Stimulated activated naive CD4-positive, alpha-beta T cell treated with Interleukin-2 at 50 U/mL for 16 hours (primary cell): ENCODE data around the gene GPAT3.
"Not testable (repeated sequence)": the region's sequence is repeated elsewhere in the genome, so short reads cannot be mapped to it uniquely, and the experiment has no call there.

Experiments
- DNase-seq: peaks from one replicate; lab custom pipeline; 2025; lab: John Stamatoyannopoulos, UW

The GPAT3 gene

DNA sequence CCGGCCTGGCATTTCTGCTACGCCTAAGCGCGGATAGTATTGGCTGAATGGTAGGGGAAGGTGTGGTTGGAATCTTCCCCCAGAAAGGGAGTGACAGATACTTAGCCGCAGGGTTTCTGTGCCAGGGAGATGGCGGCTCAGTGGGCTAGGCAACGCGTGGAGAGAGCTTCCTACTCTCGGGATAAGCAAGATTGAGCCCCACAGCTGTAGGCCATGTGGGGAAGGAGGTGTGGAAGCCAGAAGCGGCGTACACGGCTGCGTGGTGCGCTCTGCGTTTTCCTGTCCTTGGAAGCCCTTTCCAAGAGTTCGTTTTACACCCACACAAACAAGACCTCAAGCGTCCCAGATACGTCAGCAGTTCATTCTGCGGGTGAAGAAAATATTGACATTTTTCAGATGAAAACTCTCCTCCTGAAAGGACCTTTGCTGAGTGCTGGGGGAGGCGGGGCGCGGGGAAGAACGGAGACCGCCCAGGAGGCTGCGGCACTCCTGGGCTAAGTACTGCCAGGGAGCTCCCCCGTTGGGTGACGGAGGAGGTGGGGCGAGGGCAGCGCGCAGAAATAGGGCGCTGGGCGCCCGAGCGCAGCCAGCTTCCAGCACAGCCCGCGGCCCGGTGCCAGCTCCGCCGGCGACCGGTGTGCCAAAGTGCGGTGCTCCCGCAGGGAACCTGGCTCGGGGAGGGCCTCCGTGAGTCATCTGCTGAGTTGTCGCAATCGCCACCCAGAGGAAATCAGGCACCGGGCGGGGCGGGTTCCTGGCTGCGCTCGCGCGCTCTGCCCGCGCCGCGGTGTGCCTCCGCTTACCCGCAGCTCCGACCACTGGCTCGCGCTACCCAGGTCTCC lies at the start of gene GPAT3:
TSS of gene GPAT3 (plus strand) at position 589 of the 842 bp plus-strand sequence. CDS start 515 bp downstream, outside the sequence.
- peak; percentile 72 for DNase-seq

DNA sequence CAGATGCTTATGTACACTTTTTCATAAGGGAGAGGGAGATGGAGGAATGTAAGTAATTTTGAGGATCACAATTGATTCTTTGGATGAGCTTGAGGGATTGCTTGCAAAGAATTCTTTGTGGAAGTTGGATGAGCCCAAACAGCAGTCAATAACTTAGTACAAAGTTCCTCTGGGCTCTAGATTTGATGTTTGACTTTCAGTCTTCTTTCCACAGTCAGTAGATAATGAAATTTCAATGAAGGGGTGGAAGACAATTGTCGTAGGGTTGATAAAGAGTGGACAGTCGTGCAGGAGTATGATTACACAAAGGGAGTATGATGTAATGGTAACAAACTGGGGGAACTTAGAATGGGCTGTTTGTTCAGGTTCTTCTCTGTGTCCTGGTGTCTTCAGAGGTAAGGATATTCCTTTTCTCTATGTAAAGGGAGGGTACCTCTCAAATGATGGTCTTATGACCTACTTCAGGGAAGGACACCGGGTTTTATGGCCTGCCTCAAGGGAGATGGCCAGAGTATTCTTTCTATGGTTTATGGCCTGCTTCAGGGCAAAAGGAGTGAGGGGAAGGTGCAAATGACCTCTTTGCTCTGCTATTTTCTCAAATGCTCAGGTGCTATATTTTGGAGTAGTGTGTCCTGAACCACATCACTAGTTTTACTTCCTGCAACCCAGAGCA lies 49.3 kb upstream of the GPAT3 start:
- DNase-seq: no peak

DNA sequence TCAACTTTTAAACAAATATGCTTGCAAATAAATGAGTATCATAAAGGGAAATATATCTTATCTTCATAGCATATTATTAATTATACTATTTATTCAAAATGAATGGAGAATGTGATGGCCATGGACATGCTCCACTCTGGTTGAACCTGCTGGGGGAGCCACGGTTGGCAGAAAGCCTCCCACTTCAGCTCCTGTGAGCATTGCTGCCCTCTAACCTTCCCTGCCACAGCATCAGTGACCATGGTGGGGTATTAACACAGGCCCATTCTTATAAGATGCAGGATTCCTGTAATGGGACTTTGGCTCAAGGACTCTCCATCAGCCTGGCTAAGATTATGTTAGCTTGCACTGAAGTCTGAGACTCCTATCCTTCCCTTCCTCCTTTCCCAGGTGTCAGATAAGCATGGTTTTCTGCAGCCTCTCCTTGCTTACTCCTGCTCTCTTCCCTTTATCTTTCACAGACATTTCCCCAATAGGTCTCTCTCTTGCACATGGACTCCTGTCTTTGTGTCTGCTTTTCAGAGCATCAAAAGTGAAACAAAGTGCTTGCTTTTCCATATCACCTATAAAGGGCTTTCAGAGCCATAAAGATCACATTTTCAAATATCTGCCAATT lies 46.1 kb upstream of the GPAT3 start:
- DNase-seq: no peak

DNA sequence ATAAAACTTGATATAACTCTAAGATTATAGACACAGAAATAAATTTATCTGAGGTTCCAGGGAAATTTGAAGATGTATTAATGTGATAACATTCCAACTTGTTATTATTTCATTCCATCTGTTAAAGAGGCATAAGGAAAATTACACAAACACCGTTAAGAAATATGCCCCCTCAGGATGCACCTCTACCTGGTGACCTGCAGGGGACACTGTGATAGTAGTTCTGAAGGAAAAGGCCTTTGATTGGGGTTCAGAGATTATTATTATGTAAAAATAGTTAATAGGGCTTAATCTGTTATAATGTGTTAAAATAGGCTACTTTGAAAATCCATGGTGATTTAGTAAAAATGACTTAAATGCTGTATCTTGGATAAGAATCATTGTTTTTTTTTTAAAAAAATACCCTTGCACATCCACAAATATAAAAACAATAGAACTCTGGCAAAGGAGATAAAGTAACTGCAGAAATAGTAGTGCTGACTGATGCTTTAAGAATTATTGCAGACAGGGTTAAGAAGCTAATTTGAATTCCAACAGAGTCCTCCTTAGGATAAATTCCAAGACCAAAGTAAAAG lies 44.9 kb upstream of the GPAT3 start:
- DNase-seq: no peak

DNA sequence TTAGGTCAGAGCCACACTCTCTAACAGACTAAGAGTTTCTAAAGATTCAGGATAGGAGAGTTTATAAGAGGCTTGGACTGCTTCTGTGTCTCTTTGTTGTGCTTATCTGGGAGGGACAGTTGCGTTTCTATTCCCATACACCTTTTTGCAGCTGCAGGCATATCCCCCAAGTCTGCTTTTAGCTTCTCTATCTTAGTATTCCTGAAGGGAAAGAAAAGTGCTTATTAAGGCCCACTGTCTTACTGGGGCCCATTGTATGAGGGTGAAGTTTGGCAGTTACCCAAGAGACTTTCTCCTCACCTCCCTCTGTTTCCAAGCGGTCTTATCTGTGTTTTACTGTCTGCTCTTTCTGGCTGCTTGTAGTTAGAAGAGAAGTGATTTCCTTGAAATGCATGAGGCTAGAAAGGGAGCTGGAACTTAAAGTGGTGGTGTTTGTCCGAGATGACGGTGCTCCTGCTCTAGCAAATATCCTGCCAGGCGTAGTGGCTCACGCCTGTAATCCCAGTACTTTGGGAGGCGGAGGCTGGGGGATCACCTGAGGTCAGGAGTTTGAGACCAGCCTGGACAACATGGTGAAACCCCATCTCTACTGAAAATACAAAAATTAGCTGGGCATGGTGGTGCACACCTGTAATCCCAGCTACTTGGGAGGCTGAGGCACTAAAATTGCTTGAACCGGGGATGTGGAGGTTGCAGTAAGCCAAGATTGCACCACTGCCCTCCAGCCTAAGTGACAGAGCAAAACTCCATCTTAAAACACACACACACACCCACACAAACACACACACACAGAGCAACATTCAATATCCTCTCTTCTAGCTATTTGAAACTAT lies 39.6 kb upstream of the GPAT3 start:
- DNase-seq: not testable (repeated sequence)

DNA sequence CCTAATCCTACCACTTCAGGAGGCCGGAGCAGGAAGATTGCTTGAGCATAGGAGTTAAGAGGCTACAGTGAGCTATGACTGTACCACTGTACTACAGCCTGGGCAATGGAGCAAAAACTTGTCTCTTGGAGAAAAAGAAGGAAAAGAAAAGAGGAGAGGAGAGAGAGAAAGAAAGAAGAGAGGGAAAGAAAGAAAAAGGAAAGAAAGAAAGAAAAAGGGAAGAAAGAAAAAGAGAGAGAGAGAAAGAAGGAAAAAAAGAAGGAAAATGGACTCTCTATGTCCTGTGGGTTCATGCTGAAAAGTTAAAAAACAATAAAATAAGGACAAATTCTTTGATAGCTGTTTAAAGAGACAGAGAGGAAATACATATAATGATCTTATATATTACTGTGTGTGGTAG lies 37.7 kb upstream of the GPAT3 start:
- no peak for DNase-seq

DNA sequence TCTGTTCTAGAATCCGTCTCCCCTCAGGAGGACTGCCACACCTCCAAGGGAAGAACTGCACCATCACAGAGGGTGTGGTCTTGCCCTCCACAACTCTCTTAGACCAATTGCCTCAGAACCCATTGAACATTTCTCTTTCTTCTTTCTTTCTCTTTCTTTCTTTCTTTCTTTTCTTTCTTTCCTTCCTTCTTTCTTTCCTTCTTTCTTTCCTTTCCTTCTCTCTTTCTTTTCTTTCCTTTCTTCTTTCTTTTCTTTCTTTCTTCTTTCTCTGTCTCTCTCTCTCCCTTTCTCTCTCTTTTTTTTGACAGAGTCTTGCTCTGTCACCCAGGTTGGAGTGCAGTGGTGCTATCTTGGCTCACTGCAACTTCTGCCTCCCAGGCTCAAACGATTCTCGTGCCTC lies 34.2 kb upstream of the GPAT3 start:
- not testable (repeated sequence) for DNase-seq

DNA sequence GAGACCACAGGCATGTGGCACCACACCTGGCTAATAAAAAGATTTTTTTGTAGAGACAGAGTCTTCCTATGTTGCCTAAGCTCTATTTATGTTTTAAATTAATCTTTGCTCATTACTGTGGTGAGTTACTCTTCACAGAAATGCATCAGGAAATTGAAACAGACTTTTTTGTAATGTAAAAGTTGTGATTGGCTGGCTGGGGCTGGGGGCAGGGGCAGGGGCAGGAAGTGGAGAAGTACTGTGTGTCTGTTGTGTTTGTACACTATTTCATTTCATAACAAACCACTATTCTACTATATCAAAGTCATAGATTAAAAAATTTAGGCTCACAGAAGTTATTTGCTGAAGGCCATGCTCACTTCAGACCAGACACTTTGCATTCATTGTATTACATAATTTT lies 31.9 kb upstream of the GPAT3 start:
- DNase-seq: no peak

DNA sequence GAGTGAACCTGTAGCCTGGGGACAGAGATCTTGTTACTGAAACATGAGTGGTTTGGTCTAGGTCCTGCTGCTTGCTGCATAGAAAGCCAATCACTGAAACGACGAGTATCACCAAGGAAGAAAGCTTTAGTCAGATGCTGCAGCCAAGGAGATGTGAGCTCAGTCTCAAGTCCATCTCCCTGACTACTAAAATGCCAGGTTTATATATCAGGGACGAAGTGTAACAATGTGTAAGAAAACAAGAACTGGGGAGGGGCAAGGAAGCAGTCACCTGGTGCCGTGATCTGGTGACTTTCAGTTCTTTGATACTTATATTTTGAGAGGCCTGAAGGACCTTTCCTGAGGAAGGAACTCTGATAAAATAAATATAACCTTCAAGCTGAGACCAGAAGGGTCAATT lies 31.4 kb upstream of the GPAT3 start:
- DNase-seq: no peak

DNA sequence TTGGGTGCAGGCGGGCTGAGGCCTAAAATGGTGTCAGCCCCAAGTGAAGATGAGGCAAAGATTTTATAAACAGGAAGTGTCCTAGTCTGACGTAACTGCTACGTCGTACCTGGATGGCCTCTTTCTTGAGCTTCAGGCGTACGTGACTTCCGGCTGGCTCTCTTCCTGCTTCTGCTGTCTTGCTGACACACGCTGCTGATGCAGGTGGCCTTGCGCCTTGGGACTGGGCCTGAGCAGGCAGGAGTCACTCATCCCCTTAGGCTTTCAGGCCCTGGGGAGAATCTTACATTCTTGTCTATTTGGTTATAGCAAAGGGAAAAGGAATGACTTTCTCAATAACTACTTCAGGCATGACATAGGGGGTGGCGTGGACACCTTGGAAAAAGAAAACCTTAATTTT lies 30.9 kb upstream of the GPAT3 start:
- no peak for DNase-seq

DNA sequence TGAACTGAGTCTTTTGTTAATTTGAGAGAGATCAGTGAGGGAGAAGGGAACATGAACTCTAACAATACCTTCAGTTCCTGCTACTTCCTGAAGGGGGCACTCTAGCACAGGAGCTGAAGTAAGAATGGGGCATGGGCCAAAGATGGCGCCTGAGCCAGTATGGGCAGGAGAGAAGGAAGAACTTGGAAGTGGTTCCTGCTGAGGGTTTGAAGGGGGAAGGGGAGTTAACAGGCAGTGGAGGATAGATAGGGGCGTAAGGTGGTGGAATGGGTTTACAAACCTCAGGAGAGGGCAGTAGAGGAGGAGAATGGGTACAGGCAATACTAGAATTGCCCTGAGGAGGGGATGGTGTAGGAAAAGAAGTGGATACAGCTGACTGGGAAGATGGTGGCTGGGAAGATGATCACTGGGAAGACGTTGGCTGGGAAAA lies 26.7 kb upstream of the GPAT3 start:
- DNase-seq: peak; percentile 4

DNA sequence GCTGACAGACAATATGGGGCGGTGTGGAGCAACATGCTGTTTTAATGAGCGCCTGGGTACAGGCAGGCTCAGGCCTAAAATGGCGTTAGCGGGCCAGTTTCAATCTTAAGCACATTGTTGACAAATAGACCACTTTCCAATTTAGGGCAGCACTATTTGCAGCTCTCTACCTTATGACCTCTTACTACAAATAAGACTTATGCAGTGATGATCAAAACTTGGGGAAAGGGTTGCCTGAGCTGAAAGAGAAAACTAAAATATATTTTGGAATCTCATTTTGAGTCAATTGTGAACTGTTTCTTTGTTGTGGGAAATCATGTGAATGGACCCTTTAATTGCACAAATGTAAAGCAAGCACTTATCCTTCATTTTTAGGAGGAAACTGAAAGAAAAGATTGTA lies 25.5 kb upstream of the GPAT3 start:
- no peak for DNase-seq

DNA sequence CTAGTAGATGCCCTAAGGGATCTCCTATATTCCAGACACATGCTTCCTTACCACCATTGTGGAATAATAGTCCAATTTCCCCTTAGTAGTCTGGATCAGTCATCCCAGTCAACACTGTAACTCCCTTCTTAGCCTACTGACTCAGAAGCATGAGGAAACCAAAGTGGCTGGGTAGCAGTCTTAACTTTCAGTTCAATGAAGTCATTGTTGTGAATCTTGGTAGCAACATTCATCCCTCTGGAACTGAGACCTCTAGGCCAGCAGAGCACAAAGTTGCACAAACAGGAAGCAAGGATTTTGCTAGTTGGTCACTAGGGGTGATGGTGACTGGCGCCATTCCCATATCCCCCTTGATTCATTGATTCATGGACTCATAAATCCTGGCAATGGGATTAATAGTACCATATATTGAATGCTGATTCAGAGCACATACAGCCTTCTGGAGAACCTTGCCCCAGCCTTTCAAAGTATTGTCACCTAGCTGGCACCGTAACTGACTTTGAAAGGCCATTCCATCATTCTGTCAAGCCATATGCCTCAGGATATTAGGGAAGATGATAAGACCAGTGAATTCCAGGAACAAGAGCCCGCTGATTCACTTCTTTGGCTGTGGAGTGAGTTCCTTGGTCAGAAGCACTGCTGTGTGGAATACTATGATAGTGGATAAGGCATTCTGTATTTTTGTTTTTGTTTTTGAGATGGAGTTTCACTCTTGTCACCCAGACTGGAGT lies 19.7 kb upstream of the GPAT3 start:
- DNase-seq: no peak

DNA sequence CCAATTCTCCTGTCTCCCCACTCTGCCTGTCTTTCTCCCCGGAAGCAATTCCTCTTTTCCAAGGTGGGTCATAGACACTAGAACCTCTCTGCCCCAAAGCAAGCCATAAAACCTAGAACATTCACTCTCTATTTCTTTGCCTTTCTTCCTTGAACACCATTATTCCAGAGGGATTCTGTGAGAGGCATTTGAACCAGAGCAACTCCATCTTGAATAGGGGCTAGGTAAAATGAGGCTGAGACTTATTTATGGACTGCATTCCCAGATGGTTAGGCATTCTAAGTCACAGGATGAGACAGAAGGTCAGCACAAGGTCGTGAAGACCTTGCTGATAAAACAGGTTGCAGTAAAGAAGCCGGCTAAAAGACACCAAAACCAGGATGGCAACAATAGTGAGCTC lies 13.7 kb upstream of the GPAT3 start:
- no peak for DNase-seq

DNA sequence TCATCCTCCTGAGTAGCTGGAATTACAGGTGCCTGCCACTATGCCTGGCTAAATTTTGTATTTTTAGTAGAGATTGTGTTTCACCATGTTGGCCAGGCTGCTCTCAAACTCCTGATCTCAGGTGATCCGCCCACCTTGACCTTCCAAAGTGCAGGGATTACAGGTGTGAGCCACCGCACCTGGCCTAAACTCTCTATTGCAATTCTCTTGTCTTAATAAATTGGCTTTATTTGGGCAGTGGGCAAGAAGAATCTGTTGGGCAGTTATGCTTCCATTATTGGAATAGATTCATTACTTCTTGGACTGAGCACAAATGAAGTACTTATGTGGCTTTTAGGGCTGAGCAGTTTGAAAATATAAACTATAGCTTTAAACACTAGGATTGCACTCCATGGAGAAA lies 8.2 kb upstream of the GPAT3 start:
- no peak for DNase-seq

DNA sequence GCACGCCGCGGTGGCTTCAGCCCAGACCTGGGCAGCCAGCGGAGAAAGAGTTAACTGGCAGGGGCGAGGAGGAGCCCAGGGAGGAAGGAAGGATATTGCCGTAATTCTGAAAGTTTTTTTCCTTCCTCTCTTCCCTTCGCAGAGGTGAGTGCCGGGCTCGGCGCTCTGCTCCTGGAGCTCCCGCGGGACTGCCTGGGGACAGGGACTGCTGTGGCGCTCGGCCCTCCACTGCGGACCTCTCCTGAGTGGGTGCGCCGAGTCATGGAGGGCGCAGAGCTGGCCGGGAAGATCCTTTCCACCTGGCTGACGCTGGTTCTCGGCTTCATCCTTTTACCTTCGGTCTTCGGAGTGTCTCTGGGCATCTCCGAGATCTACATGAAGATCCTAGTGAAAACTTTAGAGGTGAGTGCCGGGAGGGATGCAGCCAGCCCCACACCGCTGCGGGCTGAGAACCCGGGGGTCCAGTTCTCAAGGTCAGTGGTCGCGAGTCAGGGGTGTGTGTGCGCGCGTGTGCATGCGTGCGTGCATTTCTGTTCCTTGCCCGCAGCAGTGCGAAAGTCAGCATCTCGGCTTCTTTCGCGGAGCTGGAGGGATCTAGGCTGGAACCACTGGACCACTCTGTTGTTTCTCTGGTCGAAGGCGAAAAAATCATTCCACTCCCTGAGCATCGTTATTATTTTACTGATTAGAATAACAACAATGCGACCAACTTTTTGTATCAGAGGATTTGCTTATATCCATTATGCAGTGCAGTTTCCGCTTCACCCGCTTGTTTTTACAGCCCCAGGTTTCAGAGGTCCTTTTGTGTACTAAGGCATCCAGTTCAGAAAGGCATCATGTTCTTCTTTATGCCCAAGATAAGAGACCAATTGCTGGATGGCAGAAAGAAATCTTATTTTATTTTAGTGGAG lies 709 bp downstream of the GPAT3 start:
- no peak for DNase-seq

DNA sequence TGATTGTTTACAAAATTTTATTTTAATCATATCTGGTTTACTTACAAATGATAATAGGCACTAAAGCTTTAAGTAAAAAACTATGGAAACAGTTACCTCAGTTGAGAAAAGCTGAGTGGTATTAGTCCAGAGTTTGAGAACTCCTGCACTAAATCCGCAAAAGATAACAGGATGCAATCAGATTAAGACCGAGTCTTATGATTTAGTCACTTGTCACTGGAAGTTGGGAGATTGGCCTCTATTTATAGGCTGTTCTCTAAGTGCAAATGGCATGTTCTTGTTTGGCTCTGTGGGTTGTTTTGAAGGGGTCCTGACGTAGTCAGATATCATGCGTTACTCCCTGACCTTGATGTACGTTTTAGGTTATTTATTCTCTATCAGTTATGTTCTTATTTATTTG lies 6.3 kb downstream of the GPAT3 start:
- DNase-seq: no peak

DNA sequence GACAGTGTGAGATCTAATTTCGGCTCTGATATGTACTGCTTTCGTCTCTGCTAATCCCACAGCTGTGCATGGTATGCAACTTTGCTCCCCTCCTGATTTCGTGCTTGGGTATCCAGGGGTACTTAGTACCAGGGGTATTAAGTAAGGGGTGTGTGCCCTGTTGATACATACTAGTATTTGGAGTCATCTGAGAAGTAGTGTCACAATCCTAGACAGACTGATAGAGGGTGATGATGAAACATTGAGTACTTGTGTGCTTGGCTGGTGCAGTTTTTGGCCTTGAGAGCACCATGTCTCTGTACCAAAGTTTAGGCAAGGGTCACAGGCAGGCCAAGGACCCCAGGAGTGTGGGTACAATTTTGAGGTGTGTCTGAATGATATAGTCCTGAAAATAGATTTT lies 10.9 kb downstream of the GPAT3 start:
- DNase-seq: no peak

DNA sequence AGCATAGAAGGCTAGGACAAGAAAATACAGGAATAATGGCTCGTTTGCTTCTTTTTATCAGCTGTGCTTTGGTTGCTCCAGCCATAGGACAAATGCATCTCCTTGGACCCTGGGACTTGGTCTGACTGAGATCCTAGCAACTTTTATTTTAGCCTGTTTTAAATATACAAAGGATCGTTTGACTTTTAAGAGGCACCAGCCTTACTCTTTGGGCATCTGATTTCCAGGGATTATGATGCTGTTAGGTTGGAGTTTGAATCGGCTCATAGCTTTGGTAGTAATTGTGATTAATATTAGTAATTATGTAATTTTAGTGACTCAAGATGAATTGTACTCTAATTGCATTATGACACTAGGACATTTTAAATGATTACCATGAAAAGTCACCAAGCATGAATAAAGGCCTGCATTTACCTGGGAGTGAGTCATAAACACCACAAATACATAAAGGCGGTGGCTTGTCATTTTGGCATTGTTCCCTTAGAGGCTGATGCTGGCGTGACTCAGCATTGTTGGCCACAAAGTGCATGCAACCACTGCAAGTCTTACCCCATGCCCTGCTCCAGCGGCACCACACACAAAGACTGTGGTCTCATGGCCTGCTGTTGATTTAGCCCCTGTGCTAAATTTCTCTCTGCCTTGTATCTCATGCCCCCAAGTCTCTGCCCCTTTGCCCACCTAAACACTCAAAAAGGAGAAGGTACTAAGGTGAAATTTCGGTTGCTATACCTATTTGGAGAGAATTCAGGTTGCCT lies 12.4 kb downstream of the GPAT3 start:
- peak; percentile 77 for DNase-seq
